Measurements from ENCODE around the gene IL1R2.

- no peak for TF ChIP-seq POLR2A (IDR thresholded peaks at IDR 0.05)
- TF ChIP-seq, protein P1, sequence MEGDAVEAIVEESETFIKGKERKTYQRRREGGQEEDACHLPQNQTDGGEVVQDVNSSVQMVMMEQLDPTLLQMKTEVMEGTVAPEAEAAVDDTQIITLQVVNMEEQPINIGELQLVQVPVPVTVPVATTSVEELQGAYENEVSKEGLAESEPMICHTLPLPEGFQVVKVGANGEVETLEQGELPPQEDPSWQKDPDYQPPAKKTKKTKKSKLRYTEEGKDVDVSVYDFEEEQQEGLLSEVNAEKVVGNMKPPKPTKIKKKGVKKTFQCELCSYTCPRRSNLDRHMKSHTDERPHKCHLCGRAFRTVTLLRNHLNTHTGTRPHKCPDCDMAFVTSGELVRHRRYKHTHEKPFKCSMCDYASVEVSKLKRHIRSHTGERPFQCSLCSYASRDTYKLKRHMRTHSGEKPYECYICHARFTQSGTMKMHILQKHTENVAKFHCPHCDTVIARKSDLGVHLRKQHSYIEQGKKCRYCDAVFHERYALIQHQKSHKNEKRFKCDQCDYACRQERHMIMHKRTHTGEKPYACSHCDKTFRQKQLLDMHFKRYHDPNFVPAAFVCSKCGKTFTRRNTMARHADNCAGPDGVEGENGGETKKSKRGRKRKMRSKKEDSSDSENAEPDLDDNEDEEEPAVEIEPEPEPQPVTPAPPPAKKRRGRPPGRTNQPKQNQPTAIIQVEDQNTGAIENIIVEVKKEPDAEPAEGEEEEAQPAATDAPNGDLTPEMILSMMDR (IDR thresholded peaks at IDR 0.05 in 4 of 5, conservative IDR thresholded peaks at IDR 0.05 in 1 of 5): peak in 2 of 5 experiments; percentile 5 to 25
Observed at GRCh38 chr2:101983928-101984327, 7.8 kb upstream of the IL1R2 start.

Data from gastrocnemius medialis (tissue), 4 donors.